Eye (tissue), 1 donor: ENCODE results near the gene POLA2.
"Not testable (repeated sequence)": the region's sequence is repeated elsewhere in the genome, so short reads cannot be mapped to it uniquely, and the experiment has no call there.

Experiments used
- DNase-seq: peaks from one replicate; pipeline ENCODE4 v3.0.0-alpha.2; 2015

Gene POLA2, protein sequence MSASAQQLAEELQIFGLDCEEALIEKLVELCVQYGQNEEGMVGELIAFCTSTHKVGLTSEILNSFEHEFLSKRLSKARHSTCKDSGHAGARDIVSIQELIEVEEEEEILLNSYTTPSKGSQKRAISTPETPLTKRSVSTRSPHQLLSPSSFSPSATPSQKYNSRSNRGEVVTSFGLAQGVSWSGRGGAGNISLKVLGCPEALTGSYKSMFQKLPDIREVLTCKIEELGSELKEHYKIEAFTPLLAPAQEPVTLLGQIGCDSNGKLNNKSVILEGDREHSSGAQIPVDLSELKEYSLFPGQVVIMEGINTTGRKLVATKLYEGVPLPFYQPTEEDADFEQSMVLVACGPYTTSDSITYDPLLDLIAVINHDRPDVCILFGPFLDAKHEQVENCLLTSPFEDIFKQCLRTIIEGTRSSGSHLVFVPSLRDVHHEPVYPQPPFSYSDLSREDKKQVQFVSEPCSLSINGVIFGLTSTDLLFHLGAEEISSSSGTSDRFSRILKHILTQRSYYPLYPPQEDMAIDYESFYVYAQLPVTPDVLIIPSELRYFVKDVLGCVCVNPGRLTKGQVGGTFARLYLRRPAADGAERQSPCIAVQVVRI

DNA sequence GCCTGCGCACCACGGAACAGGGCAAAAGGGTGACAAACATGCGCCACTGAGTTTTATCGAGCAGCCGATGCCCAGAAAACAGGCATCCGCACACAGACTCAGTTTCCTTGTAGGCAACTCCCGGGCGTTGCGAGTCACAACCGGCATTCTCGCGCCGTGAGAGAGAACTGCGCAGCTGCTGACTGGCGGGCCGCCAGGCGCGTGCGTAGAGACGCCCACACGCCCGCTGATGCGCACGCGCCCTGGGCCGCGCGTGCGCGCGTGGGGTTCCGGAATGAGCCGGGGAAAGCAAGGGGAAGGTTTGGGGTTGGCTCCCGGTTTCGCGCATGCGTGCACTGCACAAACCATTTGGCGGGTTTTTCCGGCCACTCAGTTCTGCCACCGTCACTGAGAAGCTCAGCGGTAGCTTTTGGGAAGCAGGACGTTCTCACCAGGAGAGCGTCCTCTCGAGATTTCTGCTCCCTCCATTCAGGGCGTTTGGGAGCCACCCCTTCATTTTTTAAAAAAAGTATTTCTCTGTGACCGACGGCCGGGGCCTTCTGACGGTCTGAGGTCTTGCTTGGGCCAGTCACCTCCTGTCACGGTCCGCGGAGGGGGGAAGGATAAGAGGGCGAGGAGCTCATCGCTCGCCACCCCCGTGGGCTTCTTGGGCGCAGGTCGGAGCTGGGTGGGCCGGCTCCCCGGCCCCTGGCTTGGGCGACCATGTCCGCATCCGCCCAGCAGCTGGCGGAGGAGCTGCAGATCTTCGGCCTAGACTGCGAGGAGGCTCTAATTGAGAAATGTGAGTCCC is at the start of gene POLA2:
TSS of gene POLA2 (plus strand) at position 372 of the 790 bp plus-strand sequence. CDS start at position 703, 331 bp downstream.
- peak; percentile 98 for DNase-seq

DNA sequence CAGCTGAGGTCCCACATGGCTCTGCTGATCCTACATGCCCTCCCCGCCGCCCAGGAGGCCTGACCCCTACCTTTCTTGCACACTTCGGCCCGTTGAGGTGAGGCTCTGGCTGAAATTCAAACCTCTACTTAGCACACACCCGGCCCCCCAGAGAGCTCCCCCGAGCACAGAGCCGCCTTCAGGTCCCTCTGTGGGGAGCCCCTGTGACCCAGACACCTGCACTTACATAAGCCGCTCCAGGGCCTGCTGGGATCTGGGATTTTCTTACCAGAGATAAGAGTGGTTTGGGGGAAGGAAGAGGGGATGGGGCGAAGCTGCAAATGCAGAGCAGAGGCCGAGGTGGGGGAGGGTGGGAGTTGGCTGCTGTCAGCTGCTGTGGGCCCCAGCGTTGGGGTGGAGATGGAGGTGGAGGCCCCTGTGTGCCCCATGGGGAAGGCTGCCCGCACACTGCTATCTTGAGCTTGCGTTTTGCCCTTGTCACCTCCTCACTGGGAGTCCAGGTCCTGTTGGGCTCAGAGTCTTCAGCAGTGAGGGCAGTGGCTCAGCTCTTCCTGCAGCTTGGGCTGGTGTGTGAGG is 49.4 kb upstream of the POLA2 start:
- no peak for DNase-seq

DNA sequence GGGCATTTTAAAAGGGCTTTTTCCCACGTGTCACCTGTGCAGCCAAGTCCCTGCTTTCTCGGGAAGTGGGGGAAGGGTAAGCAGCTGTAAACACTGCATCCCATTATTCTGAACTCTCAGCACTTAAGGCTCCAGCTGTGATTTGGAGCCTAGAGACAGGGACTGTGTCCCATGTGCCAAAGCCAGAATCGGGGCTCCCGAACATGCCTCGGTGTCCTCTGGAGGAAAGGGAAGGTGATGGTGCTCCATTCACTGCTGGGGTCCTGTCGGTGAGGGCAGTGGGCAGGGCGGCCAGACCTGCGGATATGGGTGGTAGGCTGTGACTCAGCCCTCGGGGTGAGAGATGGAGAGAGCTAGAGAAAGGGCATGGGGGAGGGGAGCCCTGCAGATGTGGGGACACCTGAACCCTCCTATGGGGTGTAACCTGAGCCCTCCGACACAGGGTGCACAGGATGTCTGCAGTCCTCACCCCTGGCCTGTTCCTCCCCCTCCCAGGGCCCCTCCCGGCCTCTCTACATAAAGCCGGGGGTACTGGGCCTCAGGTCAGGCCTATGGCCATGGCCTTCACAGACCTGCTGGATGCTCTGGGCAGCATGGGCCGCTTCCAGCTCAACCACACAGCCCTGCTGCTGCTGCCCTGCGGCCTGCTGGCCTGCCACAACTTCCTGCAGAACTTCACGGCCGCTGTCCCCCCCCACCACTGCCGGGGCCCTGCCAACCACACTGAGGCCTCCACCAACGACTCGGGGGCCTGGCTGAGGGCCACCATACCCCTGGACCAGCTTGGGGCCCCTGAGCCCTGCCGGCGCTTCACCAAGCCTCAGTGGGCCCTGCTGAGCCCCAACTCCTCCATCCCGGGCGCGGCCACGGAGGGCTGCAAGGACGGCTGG is 48.2 kb upstream of the POLA2 start:
- DNase-seq = no peak

DNA sequence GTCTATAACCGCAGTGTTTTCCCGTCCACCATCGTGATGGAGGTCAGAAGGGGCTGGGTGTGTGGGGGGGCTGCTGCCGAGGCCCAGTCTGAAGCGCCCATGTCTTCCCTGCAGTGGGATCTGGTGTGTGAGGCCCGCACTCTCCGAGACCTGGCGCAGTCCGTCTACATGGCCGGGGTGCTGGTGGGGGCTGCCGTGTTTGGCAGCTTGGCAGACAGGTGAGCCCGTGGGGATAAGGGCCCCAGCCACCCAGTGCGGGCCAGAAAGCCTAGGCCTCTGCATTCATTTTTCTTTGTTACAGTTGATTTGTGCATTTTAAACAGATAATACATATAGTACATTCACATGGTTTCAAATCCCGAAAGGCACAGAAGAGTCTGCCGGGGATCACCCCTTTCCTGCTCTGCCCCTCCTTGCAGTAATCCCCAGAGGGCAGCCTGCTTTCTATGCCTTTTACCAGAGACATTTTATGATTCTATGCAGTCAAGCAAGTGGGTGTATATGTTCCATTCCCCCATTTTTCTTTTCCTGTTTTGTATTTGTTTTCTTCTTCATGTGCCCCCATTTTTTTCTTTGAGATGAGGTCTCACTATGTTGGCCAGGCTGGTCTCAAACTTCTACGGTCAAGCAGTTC is 47.4 kb upstream of the POLA2 start:
- no peak for DNase-seq

DNA sequence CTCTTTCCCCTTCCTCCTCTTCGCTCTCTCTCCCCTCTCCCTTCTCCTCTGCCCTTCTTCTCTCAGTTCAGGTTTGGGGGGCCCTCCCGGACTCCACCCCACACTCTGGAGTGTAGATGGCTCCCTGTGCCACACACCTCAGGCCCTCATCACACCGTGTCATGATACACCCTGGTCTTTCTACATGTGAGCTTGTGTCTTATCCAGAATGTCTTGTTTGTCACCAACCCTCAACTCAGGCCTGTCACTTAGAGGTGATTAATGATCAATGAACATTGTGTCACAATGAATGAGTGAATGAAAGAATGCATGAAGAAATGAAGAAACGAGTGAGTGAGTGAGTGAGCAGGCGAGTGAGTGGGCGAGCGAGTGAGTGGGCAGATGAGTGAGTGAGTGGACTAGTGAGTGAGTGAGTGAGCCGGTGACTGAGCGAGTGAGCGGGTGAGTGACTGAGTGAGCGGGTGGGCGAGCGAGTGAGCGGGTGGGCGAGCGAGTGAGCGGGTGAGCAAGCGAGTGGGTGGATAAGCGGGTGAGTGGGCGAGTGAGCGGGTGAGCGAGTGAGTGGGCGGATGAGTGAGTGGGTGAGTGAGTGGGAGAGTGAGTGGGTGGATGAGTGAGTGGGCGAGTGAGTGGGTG is 46.2 kb upstream of the POLA2 start:
- peak; percentile 29 for DNase-seq

DNA sequence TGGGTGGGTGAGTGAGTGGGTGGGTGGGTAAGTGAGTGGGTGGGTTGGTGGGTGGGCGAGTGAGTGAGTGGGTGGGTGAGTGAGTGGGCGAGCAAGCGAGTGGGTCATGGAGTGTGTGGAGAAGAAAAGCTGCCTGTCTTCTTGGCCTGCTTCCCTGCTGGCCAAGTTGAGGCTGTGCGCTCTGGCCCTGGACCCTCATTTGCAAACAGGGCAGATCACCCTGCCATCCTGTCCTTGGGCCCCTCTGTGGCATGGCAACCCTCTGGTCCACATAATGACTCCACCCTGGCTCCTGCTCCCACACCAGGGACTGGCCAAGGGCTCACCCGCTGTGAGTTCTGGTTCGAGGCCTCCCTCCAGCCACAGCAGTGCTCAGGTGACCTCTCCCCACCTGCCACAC is 44.9 kb upstream of the POLA2 start:
- DNase-seq = no peak

DNA sequence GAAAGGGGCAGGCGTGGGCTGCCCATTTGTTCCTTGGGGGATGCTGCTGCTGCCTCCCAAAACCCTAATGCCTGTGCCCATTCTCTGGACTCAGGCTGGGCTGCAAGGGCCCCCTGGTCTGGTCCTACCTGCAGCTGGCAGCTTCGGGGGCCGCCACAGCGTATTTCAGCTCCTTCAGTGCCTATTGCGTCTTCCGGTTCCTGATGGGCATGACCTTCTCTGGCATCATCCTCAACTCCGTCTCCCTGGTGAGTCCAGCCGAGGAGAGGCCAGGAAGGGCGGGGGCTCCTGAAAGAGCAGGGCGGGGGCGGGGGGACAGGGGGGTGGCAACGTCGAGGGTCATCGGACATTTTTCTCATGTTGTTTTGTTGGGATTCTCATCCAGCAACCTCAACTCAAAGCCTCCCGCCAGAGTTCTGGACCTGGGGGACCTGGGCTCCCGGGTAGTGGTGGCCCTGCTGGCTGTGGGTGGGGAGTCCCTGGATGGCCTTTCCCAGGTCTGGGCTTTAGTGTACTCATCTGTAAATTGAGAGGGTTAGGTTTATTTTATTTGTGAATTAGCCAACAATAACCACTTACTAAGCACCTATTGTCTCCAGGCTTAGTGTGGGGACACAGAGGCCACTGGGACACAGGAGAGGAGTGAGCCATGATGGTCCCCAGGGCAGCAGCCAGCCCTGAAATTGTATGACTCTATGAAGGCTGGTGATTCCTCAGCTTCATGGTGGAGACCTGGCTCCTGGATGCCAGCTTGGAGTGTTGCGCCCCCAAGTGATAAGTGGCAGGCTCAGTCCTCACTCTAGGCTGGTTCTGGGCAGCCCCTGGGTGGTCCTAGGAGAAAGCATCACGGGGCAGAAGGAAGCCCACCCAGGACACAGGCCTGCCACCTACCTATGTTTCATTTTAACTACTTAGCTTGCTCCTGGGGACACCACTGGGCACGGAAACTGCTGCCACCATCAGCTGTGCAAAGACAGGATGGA is 44.0 kb upstream of the POLA2 start:
- no peak for DNase-seq

DNA sequence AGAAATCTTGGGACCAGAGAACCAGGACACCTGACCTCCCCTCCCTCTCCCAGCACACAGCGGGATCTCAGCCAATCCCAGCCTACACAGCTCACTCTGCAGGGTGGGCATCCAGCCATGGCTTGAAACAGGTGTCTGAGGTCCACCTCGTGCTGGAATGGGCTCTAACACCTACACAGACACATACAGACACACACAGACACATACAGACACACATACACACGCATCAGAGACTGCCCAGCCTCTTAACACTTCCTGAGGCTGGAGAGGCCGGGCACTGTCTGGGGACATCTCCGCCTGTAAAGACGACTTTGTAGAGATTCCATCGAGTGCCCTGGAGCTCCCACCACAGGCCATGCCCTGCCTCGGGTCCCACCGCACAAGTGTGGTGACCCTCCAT is 43.3 kb upstream of the POLA2 start:
- DNase-seq = no peak

DNA sequence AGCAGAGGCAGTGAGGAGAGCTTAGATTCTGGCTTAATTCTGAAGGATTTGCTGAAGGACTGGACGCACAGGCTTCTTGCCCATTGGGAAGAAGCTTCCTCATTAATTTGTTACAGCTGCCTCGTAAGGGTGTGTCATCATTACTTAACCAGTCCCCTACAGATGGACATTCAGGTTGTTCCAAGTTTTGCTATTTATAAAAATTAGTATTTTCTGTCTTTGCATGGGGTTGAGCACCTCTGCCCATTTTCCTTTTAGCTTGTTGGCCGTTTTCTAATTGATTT is 41.9 kb upstream of the POLA2 start:
- DNase-seq = no peak

DNA sequence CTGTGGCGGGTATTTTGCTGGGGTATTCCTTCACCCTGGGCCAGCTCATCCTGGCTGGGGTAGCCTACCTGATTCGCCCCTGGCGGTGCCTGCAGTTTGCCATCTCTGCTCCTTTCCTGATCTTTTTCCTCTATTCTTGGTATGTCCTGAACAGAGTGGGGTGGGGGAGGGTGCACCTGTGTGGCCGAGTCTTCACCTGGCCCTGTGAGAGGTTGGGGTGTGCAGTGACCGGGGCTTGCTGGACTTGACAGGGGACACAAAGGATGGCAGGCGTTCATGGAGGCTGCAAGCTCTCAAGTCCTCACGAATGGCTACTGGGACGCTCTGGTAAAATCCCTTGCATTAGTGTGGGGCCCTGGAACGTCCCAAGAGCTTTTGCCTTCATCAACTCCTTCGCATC is 40.7 kb upstream of the POLA2 start:
- DNase-seq = no peak

DNA sequence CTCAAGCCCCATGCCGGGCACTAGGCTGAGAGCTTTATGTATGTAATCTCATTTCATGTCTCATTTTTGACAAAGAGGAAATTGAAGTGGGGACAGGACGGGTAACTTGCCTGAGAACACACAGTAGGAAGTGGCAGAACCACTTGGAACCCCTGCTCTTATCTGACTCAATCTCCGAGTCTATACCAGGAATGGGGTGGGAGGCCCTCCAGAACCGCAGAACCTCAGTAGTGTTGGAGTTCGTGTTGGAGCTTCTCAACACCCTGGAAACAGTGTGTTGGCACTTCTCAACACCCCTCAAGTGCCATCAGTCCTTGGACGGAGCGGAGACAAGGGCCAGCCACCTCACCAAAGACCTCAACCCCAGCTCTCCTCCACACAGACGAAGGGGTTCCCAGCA is 38.8 kb upstream of the POLA2 start:
- no peak for DNase-seq

DNA sequence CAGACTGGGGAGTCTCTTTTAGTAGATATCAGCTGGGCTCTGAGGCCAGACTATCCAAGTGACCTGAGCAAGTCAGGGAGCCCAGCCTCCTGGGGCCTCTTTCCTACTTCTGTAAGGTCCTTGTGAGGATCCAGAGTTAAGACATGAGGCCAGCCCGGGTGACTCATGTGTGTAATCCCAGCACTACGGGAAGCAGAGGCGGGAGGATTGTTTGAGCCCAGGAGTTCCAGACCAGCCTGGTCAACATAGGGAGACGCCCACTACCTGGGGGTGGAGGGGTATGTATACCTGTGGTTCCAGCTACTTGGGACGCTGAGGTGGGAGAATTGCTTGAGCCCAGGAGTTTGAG is 36.9 kb upstream of the POLA2 start:
- DNase-seq = no peak

DNA sequence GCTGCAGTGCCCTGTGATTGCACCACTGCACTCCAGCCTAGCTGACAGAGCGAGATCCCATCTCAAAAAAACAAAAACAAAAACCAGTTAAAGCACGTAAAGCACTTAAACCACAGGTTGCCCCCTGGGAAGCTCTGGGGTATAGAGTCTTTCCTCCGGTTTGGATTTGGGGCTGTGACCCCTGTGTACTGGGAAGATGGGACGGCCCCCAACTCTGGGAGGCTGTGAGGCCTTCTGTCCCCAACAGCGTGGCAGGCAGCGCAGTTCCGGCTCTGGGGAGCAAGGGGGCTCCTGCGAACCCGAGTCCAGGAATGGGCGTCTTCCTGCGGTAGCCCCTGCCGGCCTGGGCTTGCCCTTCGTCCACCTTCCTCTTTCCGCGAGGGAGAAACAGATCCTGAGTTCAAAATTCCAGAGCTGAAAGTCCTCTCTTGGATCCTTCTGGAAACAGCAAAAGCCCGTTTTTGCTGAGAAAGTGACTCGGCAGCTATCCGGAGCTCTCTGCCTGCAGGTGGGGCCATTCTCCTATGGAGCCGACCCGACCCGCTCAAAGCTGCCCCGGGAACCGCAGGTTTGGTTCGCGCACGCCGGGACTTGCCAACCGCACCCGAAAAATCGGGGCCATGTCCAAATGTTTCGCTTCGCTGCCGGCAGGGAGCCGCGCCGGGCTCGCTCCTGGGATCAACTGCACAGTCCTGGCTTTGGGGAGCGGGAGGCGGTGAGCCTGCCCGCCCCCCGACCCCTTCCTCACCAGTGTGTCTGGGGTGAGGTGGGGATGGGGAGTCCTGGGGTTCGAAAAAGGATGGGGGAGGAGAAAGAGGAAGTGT is 36.3 kb upstream of the POLA2 start:
- peak; percentile 57 for DNase-seq

DNA sequence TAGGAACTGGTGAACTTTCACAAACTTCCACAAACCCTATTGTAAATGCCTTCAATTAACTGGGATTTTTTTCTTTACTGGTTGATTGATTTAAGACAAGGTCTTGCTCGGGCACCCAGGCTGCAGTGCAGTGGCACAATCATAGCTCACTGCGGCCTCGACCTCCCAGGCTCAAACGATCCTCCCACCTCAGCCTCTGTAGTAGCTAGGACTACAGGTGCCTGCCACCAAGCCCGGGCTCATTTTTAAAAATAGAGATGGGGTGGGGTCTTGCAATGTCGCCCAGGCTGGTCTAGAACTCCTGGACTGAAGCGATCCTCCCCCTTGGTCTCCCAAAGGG is 35.7 kb upstream of the POLA2 start:
- no peak for DNase-seq

DNA sequence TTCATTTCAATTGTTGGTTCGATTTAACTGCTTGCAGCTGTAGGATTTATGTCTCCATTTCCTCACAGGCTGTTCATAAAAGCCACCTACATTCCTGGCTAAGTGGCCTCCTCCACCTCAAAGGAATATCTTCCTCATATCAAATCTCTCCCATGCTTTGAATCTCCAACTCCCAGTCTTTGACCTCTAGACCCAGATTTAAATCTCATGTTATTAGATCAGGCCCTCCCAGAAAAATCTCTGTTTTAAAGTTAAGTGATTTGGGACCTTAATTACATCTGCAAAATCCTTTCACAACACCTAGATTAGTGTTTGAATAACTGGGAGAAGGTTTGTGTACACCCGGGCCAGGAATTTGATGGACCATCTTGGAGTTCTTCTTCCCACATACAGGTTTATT is 33.9 kb upstream of the POLA2 start:
- no peak for DNase-seq

DNA sequence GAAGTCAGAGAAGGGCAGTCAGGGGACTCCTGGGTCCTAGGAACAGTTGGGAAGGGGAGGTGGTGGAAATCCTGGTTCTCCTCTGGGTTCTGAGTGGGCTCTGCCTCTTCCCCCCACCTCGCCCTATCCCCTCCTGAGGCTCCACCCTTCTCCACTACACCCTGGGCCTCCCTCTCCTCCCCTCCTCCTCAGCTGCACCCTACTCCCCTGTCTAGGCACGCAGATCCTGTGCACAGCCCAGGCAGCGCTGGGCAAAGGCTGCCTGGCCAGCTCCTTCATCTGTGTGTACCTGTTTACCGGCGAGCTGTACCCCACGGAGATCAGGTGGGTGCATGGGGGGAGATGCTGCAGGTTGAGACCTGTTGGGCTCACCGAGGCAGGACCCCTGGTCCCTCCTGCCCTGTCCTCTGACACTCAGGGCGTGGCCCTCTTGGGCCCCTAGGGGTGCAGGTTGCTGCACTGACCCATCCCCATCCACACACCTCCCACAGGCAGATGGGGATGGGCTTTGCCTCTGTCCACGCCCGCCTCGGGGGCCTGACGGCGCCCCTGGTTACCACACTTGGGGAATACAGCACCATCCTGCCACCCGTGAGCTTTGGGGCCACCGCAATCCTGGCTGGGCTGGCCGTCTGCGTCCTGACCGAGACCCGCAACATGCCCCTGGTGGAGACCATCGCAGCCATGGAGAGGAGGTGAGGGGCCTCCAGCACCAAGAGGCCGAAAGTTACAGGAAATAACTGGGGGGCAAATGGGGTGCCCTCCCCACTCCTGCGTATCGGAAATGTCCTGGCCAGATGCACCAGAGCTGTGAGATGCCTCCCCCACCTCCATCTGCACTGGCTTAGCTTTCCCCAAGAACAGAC is 25.3 kb upstream of the POLA2 start:
- DNase-seq = no peak

DNA sequence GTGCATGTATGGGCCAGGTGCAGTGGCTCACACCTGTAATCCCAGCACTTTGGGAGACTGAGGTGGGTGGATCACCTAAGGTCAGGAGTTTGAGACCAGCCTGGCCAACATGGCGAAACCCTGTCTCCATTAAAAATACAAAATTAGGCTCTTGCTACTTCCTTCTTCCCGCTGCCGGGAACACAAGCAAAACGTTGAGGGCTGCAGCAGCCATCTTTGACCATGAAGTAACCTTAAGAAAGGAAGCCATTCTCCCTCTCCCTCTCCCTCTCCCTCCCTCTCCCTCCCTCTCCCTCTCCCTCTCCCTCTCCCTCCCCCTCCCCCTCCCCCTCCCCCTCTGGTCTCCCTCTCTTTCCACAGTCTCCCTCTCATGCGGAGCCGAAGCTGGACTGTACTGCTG is 23.5 kb upstream of the POLA2 start:
- not testable (repeated sequence) for DNase-seq

DNA sequence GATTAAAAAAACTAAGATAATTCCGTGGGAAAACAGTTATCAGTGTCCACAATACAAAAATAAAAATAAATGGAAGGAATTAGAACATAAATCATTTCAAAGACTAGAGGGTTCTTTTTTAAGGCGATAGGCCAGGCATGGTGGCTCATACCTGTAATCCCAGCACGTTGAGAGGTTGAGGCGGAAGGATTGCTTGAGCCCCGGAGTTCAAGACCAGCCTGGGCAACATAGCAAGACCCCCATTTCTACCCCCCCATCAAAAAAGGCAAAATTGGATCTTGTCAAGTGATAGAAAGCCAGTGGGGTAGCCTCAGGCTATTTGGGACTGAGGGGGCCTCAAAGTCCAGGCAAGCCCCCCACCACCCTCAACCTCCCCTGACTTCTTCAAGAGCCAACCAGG is 20.6 kb upstream of the POLA2 start:
- no peak for DNase-seq

DNA sequence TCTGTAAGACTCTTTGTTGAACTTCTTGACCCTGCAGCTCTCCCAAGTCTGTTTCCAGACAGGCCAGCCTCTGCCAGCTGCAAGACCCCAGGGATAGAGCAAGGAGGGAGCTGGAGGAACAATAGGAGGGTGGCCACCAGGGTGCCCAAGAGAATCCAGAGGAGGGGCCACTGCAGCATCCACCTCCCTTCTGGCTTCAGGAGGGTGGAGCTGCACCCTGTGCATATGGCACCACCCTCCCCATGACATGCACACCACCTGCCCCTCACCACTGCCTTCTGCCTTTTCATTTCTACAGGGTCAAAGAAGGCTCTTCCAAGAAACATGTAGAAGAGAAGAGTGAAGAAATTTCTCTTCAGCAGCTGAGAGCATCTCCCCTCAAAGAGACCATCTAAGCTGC is 20.1 kb upstream of the POLA2 start:
- no peak for DNase-seq
